GM21526 (cell line): ENCODE data around the gene SVEP1.
"Not testable (repeated sequence)": the region's sequence is repeated elsewhere in the genome, so short reads cannot be mapped to it uniquely, and the experiment has no call there.

ENCODE experiments used
- ATAC-seq: cut with Tn5 transposase; IDR thresholded peaks from one replicate; pipeline ENCODE4 v1.9.1; 2021; ENCODE audit warnings: moderate library complexity; ENCODE audit not compliant: unreplicated experiment, low FRiP score

The SVEP1 gene

DNA sequence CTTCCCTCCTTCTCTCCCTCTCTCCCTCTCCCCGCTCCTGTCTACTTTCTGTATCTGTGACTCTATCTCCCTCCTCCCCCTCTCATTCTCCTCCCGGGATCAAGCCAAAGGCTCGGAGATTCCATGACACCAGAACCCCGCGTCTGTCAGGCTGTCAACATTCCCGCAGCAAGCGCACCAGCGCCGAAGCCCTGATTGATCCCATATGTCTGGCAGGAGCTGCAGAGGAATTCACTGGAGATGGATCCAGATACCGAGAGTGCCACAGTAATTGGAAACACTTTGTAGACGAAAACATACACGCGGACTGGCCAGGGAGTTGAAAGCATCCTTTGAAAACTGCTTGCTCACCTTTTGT, 300 bp upstream of the SVEP1 start:
- ATAC-seq, result no peak

DNA sequence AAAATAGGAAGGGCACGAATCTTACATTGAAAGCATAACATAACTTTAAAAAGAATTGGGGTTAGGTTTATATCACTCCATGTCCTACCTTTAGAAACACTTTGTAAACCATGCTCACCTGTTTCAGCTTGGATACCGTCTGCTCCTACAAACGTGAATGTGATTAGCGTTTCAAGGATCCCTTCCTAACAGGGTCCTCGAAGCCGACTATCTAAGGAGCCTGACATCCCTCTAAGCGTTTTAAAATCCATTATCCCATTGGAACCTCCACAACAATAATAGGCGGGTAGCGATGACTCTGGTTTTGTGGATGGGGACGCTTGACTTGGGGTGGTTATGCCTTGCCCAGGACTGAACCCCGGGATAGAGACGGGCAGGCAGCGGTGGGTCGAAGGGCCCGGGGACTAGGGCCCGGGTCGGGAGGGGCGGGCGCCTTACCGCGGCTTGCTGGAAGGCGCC, 937 bp downstream of the SVEP1 start:
- no peak for ATAC-seq

DNA sequence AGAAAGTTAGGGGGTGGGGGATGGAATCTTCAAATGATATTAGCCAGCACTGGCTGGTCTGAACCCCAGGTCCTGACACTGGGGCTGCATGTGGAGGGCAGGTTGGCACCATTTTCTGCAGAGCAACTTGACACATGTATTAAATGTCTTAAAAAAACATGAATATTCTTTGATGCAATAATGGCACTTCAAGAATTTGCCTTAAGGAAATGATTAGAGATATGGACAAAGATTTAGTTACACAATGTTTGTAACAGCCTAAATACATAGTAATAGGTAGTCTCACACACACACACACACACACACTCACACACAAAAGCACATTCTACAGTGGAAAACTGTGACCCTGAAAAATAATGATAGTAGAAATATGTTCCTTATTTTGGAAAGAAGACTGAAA, 3.6 kb downstream of the SVEP1 start:
- ATAC-seq, result no peak

DNA sequence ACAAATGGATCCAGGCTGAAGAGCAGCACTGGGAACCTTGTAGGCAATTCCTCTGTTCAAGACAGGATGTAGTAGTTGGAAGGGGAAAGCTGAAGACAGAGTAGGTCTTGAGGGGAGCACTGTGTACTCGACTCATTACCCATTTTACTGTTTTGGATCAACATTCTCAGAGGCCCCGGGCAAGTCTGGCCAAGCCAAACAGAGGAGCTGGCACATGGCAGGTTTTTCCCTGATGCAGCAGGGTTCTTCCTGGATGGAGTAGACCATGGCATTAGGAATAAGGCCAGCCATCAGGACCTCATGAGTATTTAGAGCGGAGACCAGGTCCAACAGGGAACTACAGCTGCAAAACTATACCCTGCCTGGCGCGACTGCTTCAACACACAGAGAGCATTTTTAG, 4.4 kb downstream of the SVEP1 start:
- ATAC-seq, result no peak

DNA sequence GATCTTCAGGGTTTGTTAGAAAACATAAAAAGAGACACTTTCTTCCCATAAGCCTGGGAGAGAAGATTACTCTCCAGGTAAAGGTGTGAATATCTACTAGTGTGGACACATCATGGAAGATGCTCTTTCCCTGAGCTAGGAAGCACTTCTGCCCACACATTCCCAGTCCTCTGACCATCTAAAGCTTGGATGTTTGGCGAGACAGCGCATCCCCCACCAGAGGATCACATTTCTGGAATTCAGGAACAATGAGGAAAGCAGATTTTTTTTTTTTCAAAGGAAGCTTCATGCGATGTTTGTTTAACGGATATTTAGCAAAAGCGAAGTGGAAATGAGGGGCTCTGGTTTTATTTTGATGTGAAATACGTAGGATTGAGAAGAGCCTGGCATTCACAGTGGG, 6.2 kb downstream of the SVEP1 start:
- ATAC-seq, result no peak

DNA sequence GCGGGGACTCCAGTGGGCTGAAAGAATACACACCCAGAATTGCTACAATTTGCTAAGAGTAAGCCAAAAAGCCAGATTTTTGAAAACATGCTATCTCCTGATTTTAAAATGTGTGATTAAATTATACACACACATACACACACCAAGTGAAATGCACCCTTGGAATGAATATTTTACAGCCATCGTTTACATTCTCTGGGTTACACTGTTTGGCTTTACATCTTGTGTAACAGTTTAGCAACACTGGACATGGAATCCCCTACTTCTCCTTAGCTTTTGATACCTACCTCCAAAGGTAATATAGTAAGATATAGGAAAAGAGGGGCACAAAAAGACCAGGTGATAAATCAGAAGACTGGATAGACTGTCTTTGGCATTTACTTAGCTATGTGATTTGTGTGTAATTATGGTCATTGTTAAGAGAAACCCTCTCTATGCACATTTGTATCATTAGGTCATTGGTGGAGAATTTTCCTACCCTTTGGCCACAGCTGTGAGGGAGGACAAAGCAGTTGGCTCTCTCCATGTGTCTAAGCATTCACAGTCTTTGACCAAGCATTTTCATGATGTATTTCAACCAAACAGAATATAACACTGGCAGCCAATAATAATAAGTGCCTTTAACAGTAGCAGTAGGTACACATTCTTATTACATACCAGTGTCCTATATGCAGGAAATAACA, 7.6 kb downstream of the SVEP1 start:
- ATAC-seq, result no peak

DNA sequence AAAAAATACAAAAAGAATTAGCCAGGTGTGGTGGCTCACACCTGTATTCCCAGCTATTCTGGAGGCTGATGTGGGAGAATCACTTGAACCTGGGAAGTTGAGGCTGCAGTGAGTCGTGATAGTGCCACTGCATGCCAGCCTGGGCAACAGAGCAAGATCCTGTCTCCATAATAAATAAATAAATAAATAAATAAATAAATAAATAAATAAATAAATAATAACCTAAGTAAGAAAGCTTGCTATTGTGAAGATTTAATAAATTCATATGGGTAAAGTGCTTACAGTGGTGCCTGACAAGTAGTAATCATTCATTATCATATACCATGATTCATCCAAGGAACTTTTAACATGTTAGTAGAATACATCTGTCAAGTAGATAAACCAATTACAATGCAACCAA, 13.4 kb downstream of the SVEP1 start:
- ATAC-seq, result no peak

DNA sequence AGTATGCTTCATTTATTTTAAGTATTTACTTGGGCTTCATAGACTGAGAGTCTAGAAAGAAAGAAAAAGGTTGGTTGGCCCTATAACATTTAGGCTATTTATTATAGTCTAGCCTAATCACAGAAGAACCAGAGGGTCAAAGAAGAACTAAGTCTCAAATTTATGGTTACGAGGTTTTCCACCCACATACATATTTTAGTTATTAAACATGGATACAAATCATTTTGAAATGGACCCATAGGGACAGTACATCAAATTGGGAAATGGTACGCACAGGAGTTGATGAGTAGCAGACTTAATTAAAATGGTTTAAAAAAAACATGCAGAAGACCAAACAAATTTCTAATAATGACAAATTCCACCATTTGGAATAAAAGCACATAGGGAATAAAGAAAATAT, 17.7 kb downstream of the SVEP1 start:
- ATAC-seq, result no peak

DNA sequence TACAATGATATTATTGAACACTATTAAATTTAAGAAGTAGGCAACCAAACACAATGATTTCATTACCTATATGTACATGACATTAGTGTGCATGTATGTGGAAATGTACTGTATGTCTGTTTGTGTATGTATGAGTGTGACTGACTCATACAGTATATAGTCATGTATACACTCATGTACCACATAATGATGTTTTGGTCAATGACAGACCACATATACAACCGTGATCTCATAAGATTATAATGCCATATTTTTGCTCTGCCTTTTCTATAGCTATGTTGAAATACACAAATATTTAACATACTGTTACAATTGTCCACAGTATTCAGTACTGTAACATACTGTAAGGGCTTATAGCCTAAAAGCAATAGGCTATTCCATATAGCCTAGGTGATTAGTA, 19.7 kb downstream of the SVEP1 start:
- no peak for ATAC-seq

DNA sequence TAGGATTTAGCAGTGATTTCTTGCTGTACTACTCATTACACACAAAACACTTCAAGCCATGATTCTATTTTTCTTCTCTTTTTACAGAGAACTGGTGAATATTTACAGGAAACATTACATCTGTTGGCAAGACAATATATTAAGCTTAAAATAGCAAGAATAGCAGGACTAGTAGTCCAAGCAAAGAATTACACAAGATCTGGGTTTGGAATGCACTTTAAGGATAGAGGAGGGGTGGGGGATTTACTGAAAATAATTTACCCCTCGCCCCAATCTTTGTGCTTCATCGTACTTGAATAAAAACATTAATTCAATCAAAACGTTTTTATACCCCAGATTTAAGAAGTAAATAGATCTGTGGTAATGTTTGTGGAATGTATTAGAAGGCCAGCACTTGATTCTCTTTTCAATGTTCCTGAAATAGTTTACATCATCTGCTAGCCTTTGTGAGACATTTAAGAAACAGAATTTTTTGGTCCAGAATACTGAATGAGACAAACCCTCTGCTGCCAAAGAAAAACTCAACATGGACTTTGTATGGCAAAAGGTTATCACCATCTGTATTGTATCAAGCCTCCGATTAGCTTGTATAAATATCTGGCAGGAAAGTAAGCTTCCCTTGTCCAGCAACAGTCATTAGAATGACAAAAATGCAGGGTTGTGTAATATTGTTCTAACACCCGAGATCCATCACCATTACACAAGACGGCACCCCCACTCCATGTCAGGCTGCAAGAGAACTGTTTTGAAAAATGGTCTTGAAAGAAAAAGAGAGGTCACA, 23.8 kb downstream of the SVEP1 start:
- no peak for ATAC-seq

DNA sequence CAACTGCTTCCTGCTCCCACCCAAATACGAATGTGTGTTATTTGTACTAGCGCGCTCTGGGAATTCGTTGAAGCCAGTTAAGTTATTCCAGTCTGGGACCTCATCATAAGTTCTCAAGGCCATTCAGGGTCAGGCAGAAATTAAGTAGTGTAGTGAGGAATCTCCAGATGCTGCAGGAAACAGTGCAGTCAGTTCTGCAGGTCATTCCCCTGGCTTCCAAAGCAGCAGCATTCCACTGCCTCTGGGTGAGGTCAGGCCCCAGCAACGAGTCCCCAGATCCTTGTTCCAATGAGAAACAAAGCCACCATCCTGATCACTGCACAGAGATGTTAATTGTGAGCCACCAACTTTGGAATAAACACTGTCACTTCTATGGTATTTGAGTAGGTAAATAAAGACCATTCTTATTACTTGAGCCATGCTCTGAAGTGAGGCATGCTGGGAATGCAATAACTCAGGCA, 33.1 kb downstream of the SVEP1 start:
- no peak for ATAC-seq

DNA sequence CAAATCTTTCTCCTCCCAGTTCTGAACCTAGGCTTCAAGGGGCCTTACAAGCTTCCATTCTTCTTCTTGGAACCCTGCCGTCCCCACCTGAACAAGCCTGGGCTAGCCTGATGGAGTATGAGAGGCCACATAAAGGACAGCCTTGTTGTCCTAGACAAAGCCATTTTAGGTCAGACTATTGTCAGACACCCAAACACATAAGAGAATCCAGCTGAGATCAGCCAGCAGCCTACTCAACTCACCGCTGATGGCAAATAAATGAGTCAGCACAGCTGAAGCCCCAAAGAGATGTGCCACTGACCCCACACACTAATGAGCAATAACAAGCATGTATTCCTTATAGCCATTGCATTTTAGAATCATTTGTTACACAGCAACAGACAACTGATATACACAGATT, 33.8 kb downstream of the SVEP1 start:
- no peak for ATAC-seq

DNA sequence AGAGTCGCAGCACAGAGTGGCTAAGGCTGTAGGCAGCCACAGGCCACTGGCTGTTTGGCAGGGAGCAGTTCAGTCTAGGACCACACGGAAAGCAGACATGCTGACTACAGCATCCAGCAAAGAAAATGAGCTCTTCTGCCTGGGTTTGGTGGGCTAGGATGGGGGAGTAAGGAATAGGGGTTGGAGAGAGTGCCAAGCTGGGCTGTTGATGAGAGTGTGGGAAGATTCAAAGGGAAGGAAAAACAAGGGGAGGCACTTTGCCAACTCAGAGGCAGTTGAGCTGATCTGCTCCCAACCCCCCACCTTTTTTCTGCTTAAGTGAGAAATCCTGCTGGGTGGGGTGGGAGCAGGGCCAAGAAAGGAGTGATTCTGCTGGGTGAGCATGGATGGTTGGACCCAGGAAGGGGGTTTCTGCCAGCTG, 35.9 kb downstream of the SVEP1 start:
- ATAC-seq, result no peak

DNA sequence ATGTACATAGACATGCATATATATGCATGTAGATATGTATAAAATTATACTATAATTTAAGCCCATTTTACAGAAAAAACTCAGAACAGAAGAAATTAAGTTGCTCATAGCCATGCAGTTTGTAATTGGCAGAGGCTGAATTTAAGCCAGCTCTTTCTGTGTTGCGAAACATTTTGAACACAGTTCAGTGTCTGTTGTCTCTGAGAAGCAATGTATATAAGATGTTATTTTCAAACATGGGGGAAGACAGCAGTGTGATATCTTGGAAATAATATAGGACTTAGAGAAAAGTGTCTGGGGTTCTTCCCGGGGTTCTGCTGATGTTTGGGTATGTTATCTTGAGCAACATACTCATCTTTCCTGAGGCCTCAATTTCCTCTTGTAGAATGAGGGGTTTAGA, 37.6 kb downstream of the SVEP1 start:
- no peak for ATAC-seq

DNA sequence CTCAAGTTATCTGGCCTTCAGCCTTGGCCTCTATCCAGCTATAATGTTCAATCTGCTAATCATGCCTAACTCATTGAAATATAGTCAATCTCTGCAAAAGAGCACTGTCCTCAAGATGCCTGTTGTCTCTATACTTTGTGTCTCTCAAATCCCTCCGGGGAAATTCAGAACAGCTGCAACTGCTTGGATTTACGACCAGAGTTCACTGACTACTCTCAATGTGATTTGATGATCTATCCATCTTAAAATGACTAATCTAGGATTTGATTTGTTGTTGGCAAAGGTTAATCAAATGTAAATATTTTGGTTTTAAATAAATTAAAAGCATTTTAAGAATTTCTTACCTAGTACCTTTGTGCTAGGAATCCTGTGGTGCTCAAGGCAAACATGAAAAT, 40.9 kb downstream of the SVEP1 start:
- ATAC-seq, result no peak

DNA sequence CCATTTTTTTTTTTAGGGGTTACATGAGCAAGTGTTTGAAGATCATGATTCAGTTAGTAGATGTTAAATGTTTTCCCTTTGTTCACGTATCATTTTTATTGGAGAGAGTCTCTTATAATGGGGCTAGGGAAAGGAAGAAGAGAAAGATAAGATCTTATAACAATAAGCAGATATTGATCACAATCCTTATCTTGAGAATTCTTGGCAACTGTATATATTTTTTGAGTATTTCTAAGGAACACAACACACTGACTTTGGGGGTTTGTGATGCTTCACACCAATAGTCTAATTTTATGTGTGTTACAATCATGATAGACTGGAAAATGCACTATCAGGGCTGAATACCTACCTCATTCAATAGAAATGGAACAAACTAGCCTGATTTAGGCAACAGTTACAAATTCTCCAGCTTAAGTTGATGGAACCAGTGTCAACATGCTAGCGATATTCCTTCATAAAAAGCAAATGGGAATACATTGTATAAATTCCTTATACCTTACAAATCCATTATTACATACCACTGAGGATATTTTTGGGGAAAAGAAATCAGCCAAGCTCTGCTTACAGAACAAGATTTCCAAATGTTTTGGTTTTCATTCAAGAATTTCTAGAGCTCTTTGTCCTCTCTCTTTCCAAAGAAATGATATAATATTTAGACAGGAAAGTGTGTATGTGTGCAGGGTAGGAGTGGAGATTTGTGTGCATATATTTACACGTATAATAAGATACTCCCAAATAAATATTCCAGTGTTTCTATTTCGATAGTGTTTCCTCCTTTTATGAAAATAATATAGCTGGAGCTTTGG, 41.5 kb downstream of the SVEP1 start:
- ATAC-seq, result no peak

DNA sequence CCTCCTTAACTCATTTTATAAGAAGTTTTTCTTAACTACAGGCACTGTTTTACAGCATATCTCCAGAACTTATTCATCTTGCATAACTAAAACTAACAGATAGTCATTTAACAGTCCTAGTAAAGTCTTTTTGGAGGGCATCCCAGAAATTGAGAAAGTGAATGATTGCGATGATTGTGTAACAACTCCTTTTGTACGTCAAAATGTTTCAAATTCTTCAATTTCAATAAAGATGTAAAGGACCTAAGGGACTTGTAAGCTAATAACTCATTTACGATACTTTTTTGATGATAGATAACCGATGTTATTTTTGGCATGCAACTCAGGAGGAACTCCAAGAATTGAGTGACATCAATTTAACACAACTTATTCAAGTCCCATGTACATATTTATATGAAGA, 42.7 kb downstream of the SVEP1 start:
- ATAC-seq, result no peak

DNA sequence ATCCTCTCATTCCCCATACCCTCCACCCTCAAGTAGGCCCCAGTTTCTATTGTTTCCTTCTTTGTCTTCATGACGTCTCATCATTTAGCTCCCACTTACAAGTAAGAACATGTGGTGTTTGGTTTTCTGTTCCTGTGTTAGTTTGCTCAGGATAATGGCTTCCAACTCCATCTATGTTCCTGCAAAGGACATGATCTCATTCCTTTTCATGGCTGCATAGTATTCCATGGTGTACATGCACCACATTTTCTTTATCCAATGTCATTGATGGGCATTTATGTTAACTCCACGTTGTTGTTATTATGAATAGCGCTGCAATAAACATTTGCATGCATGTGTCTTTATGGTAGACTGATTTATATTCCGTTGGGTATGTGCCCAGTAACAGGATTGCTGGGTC, 45.4 kb downstream of the SVEP1 start:
- ATAC-seq, result not testable (repeated sequence)

DNA sequence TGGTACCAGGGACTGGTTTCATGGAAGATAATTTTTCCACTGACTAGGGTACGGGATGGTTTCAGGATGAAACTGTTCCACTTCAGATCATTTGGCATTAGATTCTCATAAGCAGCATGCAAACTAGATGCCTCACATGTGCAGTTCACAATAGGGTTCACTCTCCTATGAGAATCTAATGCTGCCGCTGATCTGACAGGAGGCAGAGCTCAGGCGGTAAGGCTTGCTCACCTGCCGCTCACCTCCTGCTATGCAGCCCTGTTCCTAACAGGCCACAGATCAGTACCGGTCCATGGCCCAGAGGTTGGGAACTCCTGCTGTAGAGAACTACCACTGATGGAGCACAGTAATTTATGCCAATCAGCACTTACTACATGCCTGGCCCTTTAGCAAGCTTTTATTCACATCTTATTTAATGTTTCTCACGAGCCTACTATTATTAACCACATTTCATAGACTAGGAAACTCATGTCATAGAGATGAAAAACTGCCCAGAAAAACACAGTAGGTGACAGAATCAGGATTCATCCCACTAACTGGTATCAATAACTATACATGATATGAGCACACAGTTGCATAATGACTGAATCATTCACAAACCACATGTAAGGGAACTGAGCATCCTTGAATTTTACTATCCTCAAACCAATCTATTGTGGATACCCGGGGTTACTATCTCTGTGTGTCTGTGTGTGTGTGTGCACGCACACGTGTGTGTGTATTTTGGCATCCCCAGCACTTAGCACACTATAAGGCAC, 46.5 kb downstream of the SVEP1 start:
- no peak for ATAC-seq

DNA sequence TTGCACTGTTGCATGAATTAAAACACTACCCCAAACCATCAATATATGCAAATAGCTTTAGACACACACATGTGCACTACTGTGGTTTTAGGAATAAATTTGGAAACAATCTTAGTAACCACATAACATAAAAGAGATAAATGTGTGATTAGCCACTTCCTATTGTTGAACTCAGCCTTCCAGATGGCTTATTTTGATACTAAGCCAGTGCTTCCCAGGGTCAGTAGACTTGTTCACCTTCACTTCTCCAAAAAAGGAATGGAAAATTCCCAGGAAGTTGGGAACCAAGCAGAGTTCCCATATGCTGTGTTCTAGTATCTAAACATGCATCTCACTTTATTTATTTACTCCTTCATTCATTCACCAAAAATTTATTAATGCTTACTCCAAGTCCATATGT, 47.8 kb downstream of the SVEP1 start:
- ATAC-seq, result no peak

DNA sequence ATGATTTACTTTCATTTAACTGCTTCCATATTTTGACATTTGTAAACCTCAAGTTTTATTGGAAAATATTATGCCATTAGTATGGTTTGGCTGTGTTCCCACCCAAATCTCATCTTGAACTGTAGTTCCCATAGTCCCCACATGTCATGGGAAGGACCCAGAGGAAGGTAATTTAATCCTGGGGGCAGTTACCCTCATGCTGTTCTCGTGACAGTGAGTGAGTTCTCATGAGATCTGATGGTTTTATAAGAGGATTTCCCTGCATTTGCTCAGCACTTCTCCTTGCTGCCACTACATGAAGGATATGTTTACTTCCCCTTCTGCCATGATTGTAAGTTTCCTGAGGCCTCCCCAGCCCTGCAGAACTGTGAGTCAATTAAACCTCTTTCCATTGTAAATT, 48.3 kb downstream of the SVEP1 start:
- ATAC-seq, result not testable (repeated sequence)
